Measurements from ENCODE around the gene HOXB8. TPM values are rescaled to one million over a fixed set of nuclear protein-coding genes. Genes with fewer than 3 reads are reported as not detected.

HOXB8 gene
- total RNA-seq, 1 donor from 2014 or later, result not detected

DNA sequence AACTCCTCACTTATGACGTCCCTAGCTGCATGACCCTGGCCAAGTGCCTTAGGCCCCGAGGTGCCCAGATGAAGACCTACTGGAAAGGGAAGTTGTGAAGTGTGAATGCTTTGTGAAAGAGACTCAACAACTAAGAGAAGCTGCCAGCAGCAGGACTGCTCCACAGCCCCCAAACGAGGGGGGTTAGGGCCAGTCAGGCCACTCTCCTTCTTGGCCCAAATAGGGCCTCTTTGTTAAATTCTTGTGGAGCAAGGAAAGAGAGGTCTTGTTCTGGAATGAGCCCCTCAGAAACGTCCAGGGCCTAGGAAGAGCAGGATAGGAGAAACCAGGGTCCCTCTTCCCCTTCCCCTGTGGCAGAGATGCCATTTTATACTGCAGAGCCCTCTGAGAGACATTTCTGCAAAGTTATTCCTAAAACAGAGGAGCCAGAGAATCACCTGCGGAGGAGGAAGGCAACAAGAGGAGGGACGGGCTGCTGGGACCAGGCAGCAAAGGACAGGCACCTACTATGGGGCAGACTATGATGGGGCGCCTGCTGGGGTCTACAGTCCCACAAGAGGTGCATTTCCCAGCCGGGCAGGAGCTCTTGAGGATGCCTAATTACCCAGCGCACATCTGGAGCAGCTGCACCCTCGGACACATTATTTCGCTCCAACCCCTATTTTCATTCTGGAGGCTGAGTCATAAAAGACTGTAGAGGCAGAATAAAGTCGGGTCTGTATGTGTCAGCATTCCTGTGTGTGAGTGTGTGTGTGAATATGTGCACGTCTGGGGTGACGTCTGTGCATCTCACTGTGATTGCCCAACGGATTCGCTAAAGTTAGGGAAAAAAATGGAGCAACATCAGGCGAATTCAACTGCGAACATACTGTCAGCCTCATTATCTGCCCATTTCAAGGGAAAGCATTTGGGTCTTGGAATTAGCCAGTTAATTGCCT, 22.5 kb upstream of the HOXB8 start:
- H3K27me3 ChIP-seq, result peaks cover 5% of the 10 kb centered on the region

DNA sequence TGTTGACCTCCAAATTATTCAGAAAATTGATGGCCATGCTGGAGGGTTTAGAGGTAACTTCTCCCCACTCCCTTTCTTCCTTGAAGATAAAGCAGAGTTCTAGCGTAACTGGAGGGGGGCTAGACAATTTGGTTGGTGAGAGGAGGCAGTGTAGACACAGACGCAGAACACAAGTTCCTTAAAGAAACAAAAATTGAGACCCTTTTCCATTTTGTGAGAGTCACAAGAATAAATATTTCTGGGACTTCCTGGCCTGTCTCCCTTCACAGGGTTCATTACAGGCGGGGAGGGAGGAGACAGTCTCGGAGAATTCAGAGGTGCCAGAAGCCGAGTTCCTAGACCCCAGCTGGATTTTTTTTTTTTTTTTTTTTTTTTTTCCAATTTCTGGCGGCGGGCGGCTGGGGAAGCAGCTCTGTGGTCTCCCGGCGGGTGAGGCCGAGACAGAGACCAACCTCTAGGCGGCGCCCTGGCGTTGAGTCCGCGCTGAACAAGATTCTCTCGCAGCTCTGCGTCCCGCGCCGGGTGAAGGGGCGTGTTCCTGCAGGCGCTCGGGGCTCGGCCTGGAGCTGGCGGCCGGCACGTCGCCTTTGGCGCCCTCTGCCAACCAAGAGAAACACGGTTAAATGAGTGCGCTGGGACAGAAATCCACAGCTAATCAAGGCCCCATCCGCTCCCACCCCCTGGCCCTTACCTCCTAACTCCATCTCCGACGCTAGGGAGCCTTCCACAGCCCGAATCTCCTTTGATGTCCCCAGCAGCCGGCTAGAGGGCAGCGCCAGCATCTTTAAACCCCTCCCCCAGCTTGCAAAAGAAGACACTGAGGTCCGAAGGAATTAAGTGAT, 21.3 kb upstream of the HOXB8 start:
- H3K27ac ChIP-seq, result no peak overlapping the region
- TF ChIP-seq, protein P1, sequence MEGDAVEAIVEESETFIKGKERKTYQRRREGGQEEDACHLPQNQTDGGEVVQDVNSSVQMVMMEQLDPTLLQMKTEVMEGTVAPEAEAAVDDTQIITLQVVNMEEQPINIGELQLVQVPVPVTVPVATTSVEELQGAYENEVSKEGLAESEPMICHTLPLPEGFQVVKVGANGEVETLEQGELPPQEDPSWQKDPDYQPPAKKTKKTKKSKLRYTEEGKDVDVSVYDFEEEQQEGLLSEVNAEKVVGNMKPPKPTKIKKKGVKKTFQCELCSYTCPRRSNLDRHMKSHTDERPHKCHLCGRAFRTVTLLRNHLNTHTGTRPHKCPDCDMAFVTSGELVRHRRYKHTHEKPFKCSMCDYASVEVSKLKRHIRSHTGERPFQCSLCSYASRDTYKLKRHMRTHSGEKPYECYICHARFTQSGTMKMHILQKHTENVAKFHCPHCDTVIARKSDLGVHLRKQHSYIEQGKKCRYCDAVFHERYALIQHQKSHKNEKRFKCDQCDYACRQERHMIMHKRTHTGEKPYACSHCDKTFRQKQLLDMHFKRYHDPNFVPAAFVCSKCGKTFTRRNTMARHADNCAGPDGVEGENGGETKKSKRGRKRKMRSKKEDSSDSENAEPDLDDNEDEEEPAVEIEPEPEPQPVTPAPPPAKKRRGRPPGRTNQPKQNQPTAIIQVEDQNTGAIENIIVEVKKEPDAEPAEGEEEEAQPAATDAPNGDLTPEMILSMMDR (IDR thresholded peaks at IDR 0.05), result peak in 1 of 3 experiments; percentile 24
- no peak for TF ChIP-seq POLR2A (IDR thresholded peaks at IDR 0.05)
- intact Hi-C loops (cut with DNase I), result no loop called here
- H3K27me3 ChIP-seq, result peaks cover 2% of the 10 kb centered on the region
- H3K9me3 ChIP-seq, result no peaks in the 10 kb centered on the region
- no peak for DNase-seq (ENCODE audit: extremely low spot score in 2 of 2)
- H3K36me3 ChIP-seq, result no peaks in the 10 kb centered on the region
- H3K4me1 ChIP-seq, result peaks cover 9% of the 10 kb centered on the region
- H3K4me3 ChIP-seq, result no peak overlapping the region

More for the DNA sequence above, 22.5 kb upstream of the HOXB8 start:
- TF ChIP-seq, protein P1 (IDR thresholded peaks at IDR 0.05), result no peak
- TF ChIP-seq POLR2A (IDR thresholded peaks at IDR 0.05), result no peak
- TF ChIP-seq POLR2AphosphoS5 (IDR thresholded peaks at IDR 0.05; ENCODE audit: insufficient read depth in 1 of 2, low read depth in 1 of 2), result no peak
- intact Hi-C loops (cut with DNase I), result no loop called here
- no peaks in the 10 kb centered on the region for H3K36me3 ChIP-seq
- H3K27ac ChIP-seq, result no peak overlapping the region
- peaks cover 9% of the 10 kb centered on the region for H3K4me1 ChIP-seq
- no peaks in the 10 kb centered on the region for H3K9me3 ChIP-seq
- H3K4me3 ChIP-seq, result no peak overlapping the region
- no peak for DNase-seq (ENCODE audit: extremely low spot score in 2 of 2)

DNA sequence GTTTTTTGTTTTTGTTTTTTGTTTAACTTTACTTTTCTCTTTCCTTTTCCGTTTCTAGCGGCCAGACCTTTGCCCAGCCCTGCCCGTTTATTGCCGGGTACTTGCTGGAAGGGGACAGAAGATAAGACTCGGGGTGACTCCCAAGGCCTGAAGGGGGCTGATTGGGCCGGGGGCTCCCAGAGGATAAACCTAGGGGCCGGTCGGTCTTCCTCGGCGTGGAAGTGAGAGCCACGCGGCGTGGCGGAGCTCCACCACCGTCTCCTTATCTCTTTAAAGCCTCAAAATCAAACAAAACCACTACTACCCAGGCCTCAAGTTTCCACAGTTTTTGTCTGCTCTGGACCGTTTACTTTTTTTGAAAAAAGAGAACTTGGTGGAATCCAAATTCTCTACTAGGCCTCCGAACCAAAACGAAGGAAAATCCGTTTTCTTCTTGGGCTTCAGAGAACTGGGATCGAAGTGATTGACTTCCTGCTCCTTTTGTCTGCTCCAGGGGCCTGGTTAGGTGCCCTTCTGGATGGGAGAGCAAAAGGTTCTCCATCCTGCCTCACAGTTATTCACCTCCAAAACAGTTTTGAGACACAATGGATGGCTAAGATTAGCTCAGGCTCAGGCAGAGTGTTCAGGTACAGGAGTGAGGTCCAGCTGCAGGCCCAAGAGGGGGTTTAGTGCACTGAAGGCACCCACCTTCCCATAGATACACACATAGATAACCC, 19.6 kb upstream of the HOXB8 start:
- DNase-seq (ENCODE audit: extremely low spot score in 2 of 2), result no peak
- no peaks in the 10 kb centered on the region for H3K27me3 ChIP-seq
- TF ChIP-seq, protein P1 (IDR thresholded peaks at IDR 0.05), result no peak
- TF ChIP-seq POLR2A (IDR thresholded peaks at IDR 0.05) (no peak), POLR2AphosphoS5 (IDR thresholded peaks at IDR 0.05; ENCODE audit: insufficient read depth in 1 of 2, low read depth in 1 of 2) (no peak)
- H3K4me1 ChIP-seq, result peaks cover 9% of the 10 kb centered on the region
- intact Hi-C loops (cut with DNase I), result no loop called here
- no peak overlapping the region for H3K27ac ChIP-seq
- H3K9me3 ChIP-seq, result no peaks in the 10 kb centered on the region
- H3K4me3 ChIP-seq, result no peak overlapping the region
- H3K36me3 ChIP-seq, result no peaks in the 10 kb centered on the region

DNA sequence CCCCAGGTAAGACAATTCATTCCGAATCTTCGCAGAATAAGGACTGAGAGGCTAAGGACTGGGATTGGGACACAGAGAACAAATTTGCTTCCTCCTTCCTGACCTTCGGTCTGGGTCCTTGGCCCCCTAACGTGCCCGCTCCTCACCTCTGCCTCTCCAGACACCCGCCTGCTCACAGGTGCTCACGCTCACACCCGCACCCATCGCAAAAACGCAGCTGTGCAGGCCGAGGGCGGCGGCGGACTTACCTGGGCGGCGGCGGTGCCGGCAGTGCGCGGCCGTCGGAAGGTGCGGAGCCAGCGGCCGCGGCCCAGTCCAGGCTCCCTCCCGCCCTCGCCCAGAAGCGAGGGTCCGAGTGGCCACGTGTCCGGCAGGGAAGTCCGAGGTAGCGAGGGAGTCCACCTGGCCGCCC, 18.2 kb upstream of the HOXB8 start:
- intact Hi-C loops (cut with DNase I), result no loop called here
- no peak for DNase-seq (ENCODE audit: extremely low spot score in 2 of 2)
- H3K27me3 ChIP-seq, result no peaks in the 10 kb centered on the region
- TF ChIP-seq, protein P1 (IDR thresholded peaks at IDR 0.05), result no peak
- TF ChIP-seq POLR2A (IDR thresholded peaks at IDR 0.05) (no peak), POLR2AphosphoS5 (IDR thresholded peaks at IDR 0.05; ENCODE audit: insufficient read depth in 1 of 2, low read depth in 1 of 2) (no peak)
- H3K4me3 ChIP-seq, result no peak overlapping the region
- H3K27ac ChIP-seq, result no peak overlapping the region
- H3K9me3 ChIP-seq, result no peaks in the 10 kb centered on the region
- no peaks in the 10 kb centered on the region for H3K36me3 ChIP-seq
- H3K4me1 ChIP-seq, result peaks cover 9% of the 10 kb centered on the region
